HG02981 (cell line): Measurements from ENCODE around the gene NUP188.

ENCODE experiments used
- ATAC-seq: cut with Tn5 transposase; IDR thresholded peaks from one replicate; pipeline ENCODE4 v1.9.1; 2021; ENCODE audit warnings: mild to moderate bottlenecking, moderate library complexity; ENCODE audit not compliant: unreplicated experiment

Gene NUP188

GRCh38 chr9:129007035-129007765 lies 59.7 kb downstream of the NUP188 start:
- no peak for ATAC-seq

- ATAC-seq: no peak
Observed at GRCh38 chr9:129007766-129008468, 60.4 kb downstream of the NUP188 start.

- ATAC-seq: no peak
Observed at GRCh38 chr9:129008469-129008965, 61.0 kb downstream of the NUP188 start.

- no peak for ATAC-seq
Observed at GRCh38 chr9:129008986-129009583, 61.6 kb downstream of the NUP188 start.

GRCh38 chr9:129009584-129010141 lies 62.2 kb downstream of the NUP188 start:
- no peak for ATAC-seq

- ATAC-seq: no peak
Observed at GRCh38 chr9:129010267-129010975, 62.9 kb downstream of the NUP188 start.

GRCh38 chr9:129011170-129011569 lies 63.7 kb downstream of the NUP188 start:
- ATAC-seq: no peak

- no peak for ATAC-seq
Observed at GRCh38 chr9:129011761-129012181, 64.3 kb downstream of the NUP188 start.

- no peak for ATAC-seq
Observed at GRCh38 chr9:129012343-129012742, 64.8 kb downstream of the NUP188 start.

- no peak for ATAC-seq
Observed at GRCh38 chr9:129012893-129013448, 65.5 kb downstream of the NUP188 start.

- ATAC-seq: no peak
Observed at GRCh38 chr9:129013674-129014073, 66.2 kb downstream of the NUP188 start.

GRCh38 chr9:129014124-129014523 lies 66.6 kb downstream of the NUP188 start:
- no peak for ATAC-seq

- ATAC-seq: no peak
Observed at GRCh38 chr9:129014608-129015007, 67.1 kb downstream of the NUP188 start.

- ATAC-seq: peak; percentile 89
Observed at GRCh38 chr9:129021091-129021490, 73.6 kb downstream of the NUP188 start.

GRCh38 chr9:129022037-129022436 lies 74.5 kb downstream of the NUP188 start:
- ATAC-seq: no peak

GRCh38 chr9:129023036-129023907 lies 75.8 kb downstream of the NUP188 start:
- ATAC-seq: no peak

GRCh38 chr9:129023908-129024233 lies 76.4 kb downstream of the NUP188 start:
- ATAC-seq: no peak

GRCh38 chr9:129026442-129027223 lies 79.1 kb downstream of the NUP188 start:
- ATAC-seq: no peak

- no peak for ATAC-seq
Observed at GRCh38 chr9:129027224-129027684, 79.8 kb downstream of the NUP188 start.
